ENCODE measurements around the gene USP2.
A peak's percentile ranks its signal among the peaks of the same experiment; 100 is the strongest.

The USP2 gene

DNA sequence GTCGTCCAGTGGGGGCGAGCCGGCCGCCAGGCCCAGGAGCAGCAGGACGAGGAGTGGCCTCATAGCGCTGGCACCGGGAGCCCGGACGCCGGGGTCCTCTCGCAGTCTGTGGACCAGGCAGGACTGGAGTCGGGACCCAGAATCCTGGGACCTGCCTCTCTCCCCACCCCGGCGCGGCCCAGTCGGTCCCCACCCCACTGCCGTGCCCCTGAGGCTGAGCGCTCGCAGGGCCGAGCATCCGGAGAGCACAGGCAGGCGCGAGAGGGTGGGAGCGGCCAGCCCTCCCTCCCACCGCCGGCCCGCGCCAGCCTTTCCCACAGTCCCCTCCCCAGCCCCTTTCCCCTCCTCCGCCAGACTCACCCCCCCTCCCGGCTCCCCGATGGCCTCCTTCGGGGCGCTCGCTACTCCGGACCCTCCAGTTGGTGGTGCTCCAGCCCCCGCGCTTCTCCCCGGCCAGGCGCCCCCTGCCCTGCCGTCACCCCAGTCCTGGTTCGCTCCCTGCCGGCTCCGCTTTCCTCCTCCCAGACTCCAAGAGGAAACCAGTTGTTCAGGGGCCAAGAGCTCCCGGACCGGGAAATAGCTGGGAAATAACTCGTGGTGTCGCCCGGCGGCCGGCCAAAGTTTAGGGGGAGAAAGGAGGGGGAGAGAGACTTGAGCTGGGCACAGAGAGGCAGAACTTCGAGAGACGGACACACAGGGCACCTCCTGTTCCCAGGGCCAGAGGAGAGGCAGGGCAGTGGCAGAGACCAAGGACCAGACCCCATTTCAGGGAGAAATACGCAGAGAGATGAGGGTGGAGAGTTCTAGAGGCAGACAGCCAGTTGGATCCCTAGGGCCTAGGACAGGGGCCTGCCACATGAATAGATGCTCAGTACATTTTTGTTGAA, 40.9 kb downstream of the USP2 start, which contains the start of gene C1QTNF5:
Gene C1QTNF5 (minus strand): TSS at position 549 of the 887 bp plus-strand sequence. CDS start 486 bp downstream, at position 63.
- DNase-seq, result no peak

- no peak for DNase-seq
Observed at GRCh38 chr11:119339589-119340334, 41.7 kb downstream of the USP2 start.

DNA sequence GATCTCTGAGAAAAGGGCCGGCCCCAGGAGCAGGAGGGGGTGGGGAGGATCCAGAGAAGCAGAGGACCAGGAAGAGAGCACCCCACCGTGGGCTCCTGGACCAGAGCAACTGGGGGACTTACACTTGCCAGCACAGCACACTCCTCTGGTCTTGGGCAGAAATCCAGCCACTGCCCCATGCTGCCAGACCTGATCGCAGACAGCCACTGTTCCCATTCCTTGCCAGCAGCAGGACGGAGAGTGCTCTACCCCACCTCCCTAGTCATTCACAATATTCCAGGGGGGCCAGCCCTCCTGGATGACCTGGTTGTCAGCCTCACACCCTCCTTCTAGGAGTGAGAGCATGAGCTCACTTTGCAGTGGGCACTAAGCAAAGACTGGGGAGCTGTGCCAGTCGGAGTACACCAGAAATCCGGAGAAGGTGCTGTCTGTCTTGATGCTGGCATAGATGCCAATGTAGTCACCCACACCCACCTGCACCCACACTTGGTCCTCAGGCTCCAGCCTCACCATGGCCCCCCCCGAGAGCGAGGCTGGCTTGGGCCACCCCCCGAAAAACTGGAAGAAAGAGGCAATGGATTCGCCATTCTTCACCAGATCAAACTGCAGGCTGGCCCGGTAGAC, 42.4 kb downstream of the USP2 start:
- no peak for DNase-seq

DNA sequence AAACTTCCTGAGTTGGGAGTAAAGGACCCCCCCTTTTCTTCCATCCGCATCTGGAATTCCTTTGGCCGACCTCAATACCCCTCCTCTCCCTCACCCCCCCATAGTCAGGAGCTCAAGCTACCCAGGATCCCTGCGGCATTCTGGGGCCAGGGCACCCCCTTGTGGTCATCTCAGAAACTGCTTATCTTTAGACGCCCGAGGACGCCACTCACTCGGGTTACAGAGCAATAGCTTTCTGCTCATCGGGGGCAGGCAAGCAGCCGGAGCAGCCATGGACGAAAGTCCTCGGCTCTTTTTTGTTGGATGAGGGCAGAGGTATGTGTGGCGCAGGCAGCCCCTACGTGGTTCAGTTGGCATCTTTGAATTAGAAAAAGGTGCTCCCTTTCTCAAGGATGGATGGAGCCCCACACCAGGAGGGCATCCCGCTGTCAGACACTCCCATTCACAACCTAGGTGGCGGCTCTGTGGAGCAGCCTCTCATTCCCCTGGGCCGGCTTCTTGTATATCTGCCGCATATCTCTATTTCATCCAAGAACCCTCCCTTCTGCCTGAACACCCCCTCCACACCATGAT, 43.1 kb downstream of the USP2 start:
- peak; percentile 15 for DNase-seq

DNA sequence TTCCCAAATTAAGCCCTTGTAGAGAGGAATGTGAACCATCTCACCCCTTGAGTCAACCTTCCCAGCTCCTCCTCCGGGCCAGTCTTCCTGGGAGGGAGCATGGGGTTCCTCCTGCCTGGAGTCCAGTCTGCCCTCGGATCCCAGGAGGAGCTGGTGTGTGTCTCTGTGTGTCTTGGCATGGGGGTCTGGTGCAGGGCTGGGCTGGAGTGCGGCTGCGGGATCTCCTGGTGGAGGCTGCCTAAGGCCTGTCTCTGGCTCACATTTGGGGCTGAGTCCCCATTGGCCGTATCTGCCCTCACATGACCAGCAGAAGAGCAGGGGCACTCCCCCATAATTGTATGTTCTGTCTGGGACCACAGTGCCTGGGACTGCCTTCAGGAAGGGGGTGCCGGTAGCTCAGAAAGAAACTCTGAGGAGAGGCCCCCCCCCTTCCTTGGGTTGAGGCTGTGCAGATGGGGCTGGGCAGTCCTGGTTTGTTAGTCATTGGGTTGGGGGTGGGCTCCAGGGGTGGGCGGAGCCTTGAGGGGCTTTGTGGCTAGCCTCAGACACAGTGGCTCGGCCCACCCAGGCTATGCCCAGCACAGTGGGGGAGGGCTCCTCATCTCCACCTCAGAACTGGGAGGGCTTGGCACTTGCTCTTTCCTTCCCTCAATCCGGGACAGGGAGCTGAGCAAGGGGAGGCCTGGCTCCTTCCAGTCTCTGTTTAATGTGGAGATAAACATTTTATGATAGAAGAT, 43.7 kb downstream of the USP2 start:
- DNase-seq, result no peak

DNA sequence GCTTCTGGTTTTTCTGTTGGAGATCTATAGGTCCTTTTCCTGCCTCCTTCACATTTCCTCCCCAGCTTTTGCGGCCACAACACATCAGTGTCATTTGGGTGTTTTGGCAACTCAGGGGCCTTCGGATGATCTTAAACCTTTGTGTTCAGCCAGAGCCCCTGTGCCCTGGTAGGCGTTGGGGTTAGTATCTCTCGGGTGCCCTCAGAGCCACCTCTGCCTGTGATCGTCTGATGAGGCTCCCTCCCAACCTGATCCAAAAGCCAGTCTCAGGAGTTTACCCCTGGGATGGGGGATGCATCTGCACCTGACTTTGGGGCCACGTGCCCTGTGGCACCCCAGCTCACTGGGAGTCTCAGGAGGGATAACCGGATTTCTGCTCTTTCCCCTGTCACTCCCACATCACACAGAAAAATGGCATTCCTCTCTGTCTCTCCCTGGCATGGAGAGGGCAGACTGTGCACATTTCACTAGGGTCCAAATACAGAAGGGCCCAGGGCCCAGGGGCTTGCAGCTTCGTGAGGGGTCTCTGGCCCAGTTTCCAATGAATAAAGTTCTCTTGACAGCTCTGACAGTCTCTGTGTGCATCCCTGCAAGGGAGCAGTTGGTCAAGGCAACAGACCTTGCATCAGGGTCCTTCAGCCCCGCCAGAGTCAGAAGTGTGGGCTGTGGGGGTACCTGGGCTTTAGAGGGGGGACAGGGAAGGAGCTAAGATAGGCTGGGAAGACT, 44.6 kb downstream of the USP2 start:
- DNase-seq, result no peak

GRCh38 chr11:119335655-119336543, 45.6 kb downstream of the USP2 start:
- no peak for DNase-seq

- DNase-seq, result no peak
Observed at GRCh38 chr11:119335091-119335654, 46.3 kb downstream of the USP2 start.

GRCh38 chr11:119334174-119334930, 47.1 kb downstream of the USP2 start, which contains the start of gene RNF26:
Gene RNF26, plus strand, starts transcription at chr11:119334527. Its CDS starts 596 bp downstream, at chr11:119335123.
- peak; percentile 89 for DNase-seq

DNA sequence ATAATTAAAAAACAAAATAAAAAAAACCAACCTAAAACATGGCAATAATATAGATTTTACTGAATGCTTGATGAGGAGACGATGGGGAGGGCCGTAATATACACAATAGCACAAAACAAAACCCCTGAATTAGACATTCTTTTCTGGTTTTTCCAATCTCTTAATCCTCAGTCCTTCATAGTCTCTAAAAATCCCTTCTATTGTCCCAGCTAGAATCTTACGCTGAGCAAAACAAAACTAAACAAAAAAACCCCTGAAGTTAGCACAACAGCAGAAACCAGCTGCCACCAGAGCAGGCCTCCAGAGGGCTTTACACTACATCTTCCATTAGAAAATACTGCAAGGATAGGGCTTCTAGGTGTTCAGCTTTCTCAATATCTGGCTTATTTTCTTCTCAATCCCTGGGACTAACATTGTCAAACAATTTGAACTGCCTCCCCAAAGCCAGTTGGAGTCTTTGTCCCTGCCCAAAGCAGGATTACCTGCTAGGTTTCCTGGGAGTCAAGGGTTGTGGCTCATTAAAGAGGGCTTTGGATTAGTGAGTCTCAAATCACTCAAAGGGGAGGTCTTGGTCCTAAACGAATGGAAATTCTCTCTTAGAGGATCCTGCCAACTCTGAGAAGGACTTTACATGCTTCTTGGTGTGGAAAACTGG, 49.3 kb downstream of the USP2 start:
- no peak for DNase-seq

DNA sequence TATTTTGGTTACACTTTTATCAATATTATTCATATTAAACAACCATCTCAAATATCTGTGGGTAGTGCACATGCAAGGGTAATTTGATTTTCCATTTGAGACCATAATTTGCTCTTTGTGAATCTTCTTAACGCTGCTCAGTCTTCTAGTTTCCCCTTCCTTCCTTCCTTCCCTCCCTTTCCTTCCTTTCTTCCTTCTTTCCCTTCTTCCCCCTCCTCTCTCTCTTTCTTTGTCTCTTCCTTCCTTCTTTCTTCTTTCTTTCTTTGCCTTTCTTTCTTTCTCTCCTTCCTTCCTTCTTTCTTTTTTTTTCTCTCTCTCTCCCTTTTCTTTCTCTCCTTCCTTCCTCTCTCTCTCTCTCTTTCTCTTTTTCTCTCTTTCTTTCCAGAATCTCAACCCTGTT, 51.3 kb downstream of the USP2 start:
- DNase-seq, result no peak

GRCh38 chr11:119329320-119329719, 52.2 kb downstream of the USP2 start:
- no peak for DNase-seq

GRCh38 chr11:119324189-119324588, 57.3 kb downstream of the USP2 start:
- DNase-seq, result peak; percentile 47

DNA sequence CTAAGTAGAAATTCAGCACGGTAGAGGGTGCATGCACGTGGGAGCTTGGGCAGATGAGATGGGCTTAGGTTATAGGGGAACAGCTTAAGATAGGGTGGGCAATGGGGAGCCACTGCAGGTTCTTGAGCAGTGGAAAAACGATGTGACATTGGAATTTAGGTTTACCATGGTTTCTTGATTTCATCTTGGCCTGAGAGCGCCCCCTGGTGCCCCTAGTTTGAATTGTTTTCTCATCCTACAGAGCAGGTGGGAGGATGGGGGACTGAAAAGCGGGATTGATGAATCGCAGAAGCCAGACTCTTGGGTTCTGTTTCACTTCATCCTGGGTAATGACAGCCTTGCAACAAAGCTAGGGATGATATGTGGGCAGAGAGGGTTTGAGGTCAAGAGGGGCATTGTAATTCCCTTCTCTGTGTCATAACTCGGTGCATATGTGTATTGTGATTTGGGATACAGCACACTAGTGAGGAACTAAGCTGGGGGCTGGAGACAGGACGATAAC, 57.9 kb downstream of the USP2 start:
- DNase-seq, result peak; percentile 73

- DNase-seq, result no peak
Observed at GRCh38 chr11:119322921-119323531, 58.5 kb downstream of the USP2 start.

DNA sequence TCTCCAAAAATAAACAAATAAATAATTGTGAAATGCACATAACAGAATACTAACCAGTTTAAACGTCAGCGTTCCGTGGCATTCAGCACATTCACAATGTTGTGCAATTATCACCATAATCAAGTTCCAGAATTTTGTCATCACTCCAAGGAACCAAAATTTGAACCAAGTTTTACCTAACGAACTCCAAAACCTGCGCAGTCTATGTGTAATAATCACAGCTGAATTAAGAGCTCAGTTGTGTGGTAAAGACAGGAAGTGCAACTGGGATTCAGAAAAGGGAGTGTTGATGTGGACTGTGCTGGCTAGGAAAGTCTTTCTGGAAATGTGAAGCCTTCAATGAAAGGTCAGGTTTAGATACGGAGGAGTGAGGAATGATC, 59.1 kb downstream of the USP2 start:
- DNase-seq, result no peak

- DNase-seq, result no peak
Observed at GRCh38 chr11:119320776-119321524, 60.5 kb downstream of the USP2 start.
